A549 treated with Hydrocortisone at 1 μM for 4 hours (cell line): Measurements from ENCODE around the gene STK25. TPM values are rescaled to one million over a fixed set of nuclear protein-coding genes. Genes with fewer than 3 reads are reported as not detected.

ENCODE experiments used
- total RNA-seq: library from RNA; stranded (reverse); fragments of 200-300 nt; extraction: Qiagen RNA extraction; gene quantifications from 5 replicates; pipeline ENCODE4 v1.2.3, GENCODE V29; 2022

The STK25 gene
- total RNA-seq = 97.3 to 112 TPM (median 106 TPM) in 5 replicates

GRCh38 chr2:241508240-241509154 is at the start of gene STK25:
Gene STK25 (minus strand): TSS chr2:241508584. CDS start chr2:241508035, 549 bp downstream.

Other genes starting within 250 kb of the STK25 start
- gene HDLBP, start 192.9 kb downstream of the STK25 start, total RNA-seq = 251 to 272 TPM (median 258 TPM) in 5 replicates
- gene SEPTIN2, start 192.7 kb downstream of the STK25 start, total RNA-seq = 232 to 336 TPM (median 263 TPM) in 5 replicates
- gene FARP2, start 152.3 kb downstream of the STK25 start, total RNA-seq = 22.9 to 31.5 TPM (median 29.2 TPM) in 5 replicates
- gene BOK, start 50.2 kb upstream of the STK25 start, total RNA-seq = 27.7 to 38.3 TPM (median 35.8 TPM) in 5 replicates
- 59.8 to 77.0 TPM (median 75.0 TPM) in 5 replicates for gene THAP4, start 128.6 kb upstream of the STK25 start, total RNA-seq
- gene ATG4B, start 129.1 kb upstream of the STK25 start, total RNA-seq = 47.1 to 74.0 TPM (median 50.0 TPM) in 5 replicates
- 110 to 151 TPM (median 135 TPM) in 5 replicates for gene DTYMK, start 178.2 kb upstream of the STK25 start, total RNA-seq
- 20.1 to 25.9 TPM (median 21.4 TPM) in 5 replicates for gene ING5, start 193.5 kb upstream of the STK25 start, total RNA-seq
- gene D2HGDH, start 226.0 kb upstream of the STK25 start, total RNA-seq = 7.8 to 10.1 TPM (median 9.5 TPM) in 5 replicates